Mesodermal cell (in vitro differentiated cells): ENCODE results near the gene IL11RA.
A peak's percentile ranks its signal among the peaks of the same experiment; 100 is the strongest.

ENCODE experiments used
- H3K27ac ChIP-seq: 2 replicates; pipeline ENCODE4 v1.7.0; 2013; ENCODE audit warnings: mild to moderate bottlenecking, low read depth, low read length, moderate library complexity; ENCODE audit not compliant: severe bottlenecking
- H3K36me3 ChIP-seq: 2 replicates; pipeline ENCODE4 v1.7.1; 2013; ENCODE audit warnings: mild to moderate bottlenecking, low read length, moderate library complexity; ENCODE audit not compliant: control insufficient read depth, insufficient read depth
- H3K4me1 ChIP-seq: one replicate; pipeline ENCODE4 v1.7.1; 2013; ENCODE audit warnings: mild to moderate bottlenecking, low read length; ENCODE audit not compliant: insufficient read depth, control insufficient read depth, poor library complexity, severe bottlenecking
- H3K4me3 ChIP-seq: 2 replicates; pipeline ENCODE4 v1.7.0; 2013; ENCODE audit warnings: low read length, control low read depth, mild to moderate bottlenecking; ENCODE audit not compliant: insufficient read depth, poor library complexity, severe bottlenecking; ENCODE audit errors: extremely low read depth
- H3K9me3 ChIP-seq: 2 replicates; pipeline ENCODE4 v1.7.1; 2013; ENCODE audit warnings: mild to moderate bottlenecking, low read length, moderate library complexity; ENCODE audit not compliant: control insufficient read depth
- WGBS, 2 experiments: methylation state at CpG; one replicate each; pipeline ENCODE4 v1.1.5; 2013; ENCODE audit warnings: missing lambda C conversion rate in 2 of 2; ENCODE audit not compliant: insufficient coverage in 2 of 2; 5-methylcytosine and 5-hydroxymethylcytosine counted together

The IL11RA gene

GRCh38 chr9:34656992-34657391 is 5.0 kb downstream of the IL11RA start:
- 83% methylated on average over 1 of the region's 5 CpGs; no CpG with 5 or more reads in 1 of the 2 experiments for WGBS, 2 experiments
- H3K9me3 ChIP-seq = no peaks in the 10 kb centered on the region
- H3K27ac ChIP-seq = no peak overlapping the region
- H3K4me3 ChIP-seq = no peak overlapping the region
- H3K4me1 ChIP-seq = peaks cover 23% of the 10 kb centered on the region
- H3K36me3 ChIP-seq = peaks cover 4% of the 10 kb centered on the region

DNA sequence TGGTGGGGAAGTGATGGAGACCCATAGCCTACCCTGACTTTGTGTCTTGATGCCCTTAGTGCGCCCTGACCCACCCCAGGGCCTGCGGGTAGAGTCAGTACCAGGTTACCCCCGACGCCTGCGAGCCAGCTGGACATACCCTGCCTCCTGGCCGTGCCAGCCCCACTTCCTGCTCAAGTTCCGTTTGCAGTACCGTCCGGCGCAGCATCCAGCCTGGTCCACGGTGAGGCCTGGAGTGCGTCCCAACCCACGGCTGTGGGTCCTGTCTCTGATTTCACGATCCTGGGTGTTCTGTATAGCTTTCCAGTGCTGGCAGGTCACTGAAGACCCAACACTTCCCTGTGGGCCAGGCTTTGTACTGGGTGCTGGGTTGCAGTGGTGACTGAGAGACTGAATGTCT is 6.5 kb downstream of the IL11RA start:
- Histone ChIP-seq H3K27ac (no peak overlapping the region), H3K4me1 (peaks cover 15% of the 10 kb centered on the region)
- 93 to 96% methylated on average over 9 to 14 of the region's 14 CpGs for WGBS, 2 experiments

GRCh38 chr9:34659592-34660253 is 7.7 kb downstream of the IL11RA start:
- H3K4me3 ChIP-seq = no peak overlapping the region
- peaks cover 13% of the 10 kb centered on the region for H3K4me1 ChIP-seq
- no peaks in the 10 kb centered on the region for H3K9me3 ChIP-seq
- H3K27ac ChIP-seq = no peak overlapping the region
- peaks cover 4% of the 10 kb centered on the region for H3K36me3 ChIP-seq
- WGBS, 2 experiments = 95 to 100% methylated on average over 8 of the region's 8 CpGs

More for the DNA sequence above, 6.5 kb downstream of the IL11RA start:
- H3K9me3 ChIP-seq = no peaks in the 10 kb centered on the region
- no peak overlapping the region for H3K4me3 ChIP-seq
- H3K36me3 ChIP-seq = peaks cover 4% of the 10 kb centered on the region

- Histone ChIP-seq H3K27ac (no peak within 1 kb of the TSS), H3K9me3 (no peaks in the 10 kb centered on the region), H3K4me1 (peaks cover 11% of the 10 kb centered on the region), H3K4me3 (no peak within 1 kb of the TSS), H3K36me3 (peaks cover 4% of the 10 kb centered on the region)
- WGBS, 2 experiments = 83 to 100% methylated on average over 2 to 3 of the region's 4 CpGs
These were observed 10.7 kb downstream of the IL11RA start, which contains the start of gene CCL27 for GRCh38 chr9:34662526-34663302. Gene CCL27, minus strand, starts transcription at chr9:34662657. Its CDS starts 24 bp downstream, at chr9:34662633.

GRCh38 chr9:34663303-34663605 is 11.3 kb downstream of the IL11RA start:
- Histone ChIP-seq H3K27ac (no peak overlapping the region), H3K36me3 (peaks cover 8% of the 10 kb centered on the region), H3K9me3 (no peaks in the 10 kb centered on the region), H3K4me1 (peaks cover 11% of the 10 kb centered on the region), H3K4me3 (no peak overlapping the region)

- Histone ChIP-seq H3K27ac (peak overlapping the region; percentile 16), H3K4me1 (peaks cover 11% of the 10 kb centered on the region), H3K4me3 (peak overlapping the region; percentile 80), H3K9me3 (peaks cover 1% of the 10 kb centered on the region), H3K36me3 (peaks cover 19% of the 10 kb centered on the region)
- 2 to 7% methylated on average over 12 to 13 of the region's 18 CpGs for WGBS, 2 experiments
These were observed 12.5 kb downstream of the IL11RA start for GRCh38 chr9:34664281-34665066.

- peak overlapping the region; percentile 24 for H3K27ac ChIP-seq
- H3K4me3 ChIP-seq = peak overlapping the region; percentile 80
- peaks cover 11% of the 10 kb centered on the region for H3K4me1 ChIP-seq
- WGBS, 2 experiments = 0 to 1% methylated on average over 19 to 23 of the region's 26 CpGs
- peaks cover 20% of the 10 kb centered on the region for H3K36me3 ChIP-seq
- H3K9me3 ChIP-seq = peaks cover 7% of the 10 kb centered on the region
These were observed 13.0 kb downstream of the IL11RA start for GRCh38 chr9:34665067-34665380.

GRCh38 chr9:34665381-34666250 is 13.6 kb downstream of the IL11RA start:
- Histone ChIP-seq H3K4me1 (peaks cover 11% of the 10 kb centered on the region), H3K36me3 (peaks cover 20% of the 10 kb centered on the region), H3K9me3 (peaks cover 10% of the 10 kb centered on the region), H3K4me3 (peak overlapping the region; percentile 80), H3K27ac (peak overlapping the region; percentile 95)
- WGBS, 2 experiments = 0 to 3% methylated on average over 27 to 28 of the region's 55 CpGs

GRCh38 chr9:34669809-34670562 is 18.0 kb downstream of the IL11RA start:
- 91 to 94% methylated on average over 2 to 4 of the region's 5 CpGs for WGBS, 2 experiments
- peaks cover 20% of the 10 kb centered on the region for H3K36me3 ChIP-seq
- no peak overlapping the region for H3K4me3 ChIP-seq
- H3K27ac ChIP-seq = no peak overlapping the region
- peaks cover 13% of the 10 kb centered on the region for H3K9me3 ChIP-seq
- H3K4me1 ChIP-seq = no peaks in the 10 kb centered on the region
